GM19468 (cell line): ENCODE measurements around the gene SMIM14.
"Not testable (repeated sequence)": the region's sequence is repeated elsewhere in the genome, so short reads cannot be mapped to it uniquely, and the experiment has no call there.

ENCODE experiments used
- ATAC-seq: cut with Tn5 transposase; IDR thresholded peaks from one replicate; pipeline ENCODE4 v1.9.1; 2021; ENCODE audit warnings: mild to moderate bottlenecking, moderate library complexity, moderate number of reproducible peaks; ENCODE audit not compliant: unreplicated experiment; ENCODE audit errors: extremely low read depth

SMIM14 gene

GRCh38 chr4:39543034-39543433, 95.6 kb downstream of the SMIM14 start:
- no peak for ATAC-seq

- no peak for ATAC-seq
These were observed 96.1 kb downstream of the SMIM14 start for GRCh38 chr4:39542611-39543012.

DNA sequence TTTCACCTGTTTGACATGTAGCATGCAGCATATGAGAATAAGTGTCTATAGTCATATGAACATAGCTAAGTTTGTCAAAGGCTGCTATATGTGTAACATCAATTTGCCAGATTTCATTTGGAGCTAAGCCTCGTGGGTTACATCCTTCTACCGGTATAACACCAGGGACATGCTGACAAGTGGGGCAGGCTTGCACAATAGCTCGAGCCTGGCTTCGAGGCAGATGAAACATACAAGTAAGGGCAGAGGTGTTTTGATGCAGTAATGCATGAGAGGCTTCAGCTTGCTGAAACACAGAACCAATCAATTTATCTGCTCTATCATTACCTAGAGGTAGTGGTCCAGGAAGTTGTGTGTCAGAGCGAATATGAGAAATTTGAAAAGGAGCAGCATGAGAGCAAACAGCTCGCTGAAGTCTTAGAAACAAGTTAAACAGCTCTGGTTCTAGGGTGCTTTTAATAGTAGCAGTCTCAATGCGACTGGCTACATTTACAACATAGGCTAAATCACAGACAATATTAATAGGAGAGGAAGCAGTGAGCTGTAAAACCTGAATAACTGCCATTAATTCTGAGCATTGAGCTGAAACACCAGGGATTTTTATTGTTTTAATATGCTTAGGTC, 96.6 kb downstream of the SMIM14 start:
- ATAC-seq: no peak

DNA sequence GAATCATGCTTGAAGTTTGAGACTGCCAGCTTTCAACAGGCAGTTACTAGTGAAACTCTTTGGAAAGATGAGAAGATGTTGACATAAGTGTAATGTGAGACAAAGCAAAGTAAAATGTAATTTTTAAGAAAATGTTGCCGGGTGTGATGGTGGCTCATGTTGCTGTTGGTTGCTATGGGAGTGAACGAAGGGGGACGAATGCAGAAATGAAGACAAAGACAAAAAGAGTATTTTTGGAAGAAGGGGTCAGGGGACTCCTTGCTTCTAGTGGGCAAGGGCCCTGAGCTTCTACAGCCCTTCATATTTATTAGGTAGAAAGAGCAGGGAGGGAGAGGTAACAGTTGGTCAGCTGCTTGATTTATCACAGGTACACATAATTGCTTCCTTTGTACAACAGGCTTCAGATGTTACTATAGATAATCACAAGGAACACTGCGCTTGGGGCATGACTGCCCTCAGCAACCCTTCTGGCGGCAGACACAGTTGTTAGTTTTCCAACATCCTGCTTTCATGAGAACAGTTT, 99.5 kb downstream of the SMIM14 start:
- no peak for ATAC-seq

DNA sequence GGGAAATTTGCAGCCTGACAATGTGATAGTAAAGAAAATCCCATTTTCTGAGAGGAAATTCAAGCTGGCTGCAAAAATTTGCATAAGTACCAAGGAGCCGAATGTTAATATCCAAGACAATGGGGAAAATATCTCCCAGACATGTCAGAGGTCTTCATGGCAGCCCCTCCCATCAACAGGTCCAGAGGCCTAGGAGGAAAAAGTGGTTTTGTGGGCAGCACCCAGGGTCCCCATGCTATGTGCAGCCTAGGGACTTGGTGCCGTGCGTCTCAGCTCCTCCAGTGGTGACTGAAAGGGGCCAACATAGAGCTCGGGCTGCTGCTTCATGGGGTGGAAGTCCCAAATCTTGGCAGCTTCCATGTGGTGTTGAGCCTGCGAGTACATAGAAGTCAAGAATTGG, 105.1 kb downstream of the SMIM14 start:
- no peak for ATAC-seq

DNA sequence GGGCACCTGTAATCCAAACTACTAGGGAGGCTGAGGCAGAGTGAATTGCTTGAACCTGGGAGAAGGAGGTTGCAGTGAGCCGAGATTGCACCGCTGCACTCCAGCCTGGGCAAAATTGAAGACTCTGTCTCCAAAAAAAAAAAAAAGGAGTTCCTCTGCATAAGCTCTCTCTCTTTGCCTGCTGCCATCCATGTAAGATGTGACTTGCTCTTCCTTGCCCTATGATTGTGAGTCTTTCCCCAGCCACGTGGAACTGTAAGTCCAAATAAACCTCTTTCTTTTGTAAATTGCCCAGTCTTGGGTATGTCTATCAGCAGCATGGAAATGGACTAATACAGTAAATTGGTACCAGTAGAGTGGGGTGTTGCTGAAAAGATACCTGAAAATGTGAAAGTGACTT, 106.4 kb downstream of the SMIM14 start:
- ATAC-seq: not testable (repeated sequence)

DNA sequence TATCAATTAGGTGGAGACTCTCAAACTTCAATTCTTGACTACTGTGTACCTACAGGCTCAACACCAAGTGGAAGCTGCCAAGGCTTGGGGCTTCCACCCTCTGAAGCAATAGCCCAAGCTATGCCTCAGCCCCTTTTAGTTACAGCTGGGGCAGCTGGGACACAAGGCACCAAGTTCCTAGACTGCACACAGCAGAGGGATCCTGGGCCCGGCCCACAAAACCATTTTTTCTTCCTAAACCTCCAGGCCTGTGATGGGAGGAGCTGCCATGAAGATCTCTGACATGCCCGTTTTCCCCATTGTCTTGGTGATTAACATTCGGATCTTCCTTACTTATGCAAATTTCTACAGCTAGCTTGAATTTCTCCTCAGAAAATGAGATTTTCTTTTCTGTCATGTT, 108.0 kb downstream of the SMIM14 start:
- ATAC-seq: no peak

- ATAC-seq: no peak
These were observed 109.1 kb downstream of the SMIM14 start for GRCh38 chr4:39529534-39529933.

DNA sequence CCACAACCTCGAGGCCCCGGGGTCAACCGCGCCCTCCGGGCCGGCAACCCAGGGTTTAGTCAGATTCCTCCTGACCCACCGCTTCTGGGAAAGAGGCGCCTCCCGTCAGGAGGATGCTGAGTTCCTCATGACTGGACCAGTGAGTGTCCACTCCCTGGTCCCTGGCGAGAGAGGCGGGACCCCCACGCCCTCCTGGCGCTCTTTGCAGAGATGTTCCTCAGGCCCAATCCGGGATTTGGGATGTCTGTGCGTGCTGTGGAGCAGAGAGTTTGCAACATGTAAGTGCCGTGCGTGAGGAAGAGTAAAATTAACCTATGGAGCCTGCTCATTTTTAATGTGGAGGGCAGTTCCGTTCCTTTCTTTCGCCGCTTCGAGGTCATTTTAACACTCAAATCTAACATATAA, 110.6 kb downstream of the SMIM14 start:
- ATAC-seq: no peak

- ATAC-seq: peak; percentile 93
These were observed 111.2 kb downstream of the SMIM14 start, which contains the start of gene UGDH for GRCh38 chr4:39527296-39528060. Gene UGDH (minus strand): TSS chr4:39527439. CDS start chr4:39521512, 5,927 bp downstream.

- ATAC-seq: no peak
These were observed 111.8 kb downstream of the SMIM14 start for GRCh38 chr4:39526765-39527295.

DNA sequence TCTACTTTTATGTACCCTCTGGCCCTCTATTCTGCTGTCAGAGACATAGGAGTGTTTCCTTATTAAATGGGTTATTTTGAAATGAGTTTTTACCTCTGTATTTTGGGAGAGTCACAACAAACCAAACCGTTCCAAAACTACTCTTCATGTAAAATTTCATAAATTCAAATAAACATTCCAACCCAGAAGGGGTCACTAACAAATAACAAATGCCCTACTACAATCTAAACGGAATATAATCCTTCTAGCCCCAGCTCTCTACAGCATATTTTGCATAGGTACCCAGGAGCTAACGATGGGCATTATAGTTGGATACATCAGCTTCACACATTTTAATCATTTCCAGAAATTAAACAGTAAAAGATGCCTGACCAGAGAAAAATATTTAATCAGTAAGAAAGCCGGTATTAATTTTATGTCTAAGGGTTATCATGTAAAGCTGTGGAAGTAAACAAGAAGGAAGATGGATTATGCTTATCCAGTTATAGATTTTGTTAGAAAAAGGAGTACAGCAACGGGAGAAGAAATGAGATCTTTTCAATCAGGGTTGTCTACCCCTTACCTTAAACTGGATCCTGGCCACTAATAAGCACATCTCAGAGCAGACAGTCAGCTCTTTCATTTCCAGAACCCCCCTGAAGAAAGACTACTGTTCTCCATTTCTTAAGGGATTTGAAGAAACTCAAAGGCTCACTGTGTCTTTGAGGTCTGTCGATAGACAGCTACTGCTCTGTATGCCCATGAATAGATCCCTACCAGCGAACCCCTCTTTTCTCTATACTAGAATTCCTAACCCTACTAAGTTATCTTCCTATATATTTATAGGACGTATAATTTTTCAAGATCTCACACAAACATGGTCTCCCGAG, 112.6 kb downstream of the SMIM14 start:
- no peak for ATAC-seq

DNA sequence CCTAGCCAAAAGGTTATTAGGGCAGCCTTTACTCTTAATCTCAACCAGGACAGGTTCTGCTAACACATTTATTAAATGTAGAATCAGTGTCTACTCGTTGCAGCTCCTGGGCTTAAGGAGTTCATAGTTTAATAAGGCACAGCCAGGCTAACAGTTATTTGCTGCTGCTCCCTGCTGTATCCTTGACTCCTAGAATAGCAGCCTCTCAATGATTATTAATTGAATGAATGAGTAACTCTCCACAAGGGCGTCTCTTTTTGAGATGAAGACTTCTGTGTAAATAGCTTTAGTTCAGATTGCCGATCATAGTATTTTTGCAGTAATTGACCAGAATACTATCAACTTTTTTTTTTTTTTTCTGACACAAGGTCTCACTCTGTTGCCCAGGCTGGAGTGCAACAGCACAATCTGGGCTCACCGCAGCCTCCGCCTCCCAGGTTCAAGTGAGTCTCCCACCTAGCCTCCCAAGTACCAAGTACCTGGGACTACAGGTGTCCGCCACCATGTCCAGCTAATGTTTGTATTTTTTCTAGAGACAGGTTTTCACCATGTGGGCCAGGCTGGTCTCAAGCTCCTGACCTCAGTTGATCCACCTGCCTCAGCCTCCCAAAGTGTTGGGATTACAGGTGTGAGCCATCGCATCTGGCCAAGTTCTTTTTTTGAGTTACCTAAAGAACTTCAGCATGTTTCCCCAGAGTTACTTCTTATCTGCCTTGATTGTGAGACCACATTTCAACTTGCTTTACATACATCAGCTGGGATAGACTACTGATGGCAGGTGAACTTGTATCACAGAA, 114.3 kb downstream of the SMIM14 start:
- no peak for ATAC-seq

GRCh38 chr4:39522068-39522467, 116.6 kb downstream of the SMIM14 start:
- no peak for ATAC-seq

GRCh38 chr4:39521253-39521919, 117.3 kb downstream of the SMIM14 start:
- no peak for ATAC-seq

GRCh38 chr4:39518484-39518883, 120.2 kb downstream of the SMIM14 start:
- no peak for ATAC-seq

DNA sequence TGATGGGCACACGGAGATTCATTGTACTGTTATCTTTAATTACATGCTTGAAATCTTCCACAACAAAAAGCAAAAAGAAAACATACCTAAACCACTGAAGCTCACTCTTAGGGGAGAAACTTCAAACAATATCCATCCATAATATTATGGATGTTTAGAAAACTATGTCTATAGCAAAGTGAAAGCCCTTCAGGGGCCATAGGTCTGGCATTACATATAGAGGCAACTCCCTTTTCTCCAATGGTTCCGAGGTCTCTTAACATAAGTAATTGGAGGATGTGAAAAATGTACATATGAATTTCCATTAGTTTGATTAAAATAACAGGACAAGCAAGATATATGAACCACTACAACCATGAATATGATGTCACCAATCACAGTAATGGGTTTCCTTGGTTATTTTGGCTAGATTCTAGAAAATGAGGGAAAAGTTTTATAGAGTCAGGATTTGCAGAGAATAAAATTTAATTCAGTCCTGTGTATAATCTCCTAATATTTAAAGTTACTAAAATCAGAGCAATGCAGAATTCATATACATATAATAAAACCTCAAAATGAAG, 122.2 kb downstream of the SMIM14 start:
- ATAC-seq: no peak

DNA sequence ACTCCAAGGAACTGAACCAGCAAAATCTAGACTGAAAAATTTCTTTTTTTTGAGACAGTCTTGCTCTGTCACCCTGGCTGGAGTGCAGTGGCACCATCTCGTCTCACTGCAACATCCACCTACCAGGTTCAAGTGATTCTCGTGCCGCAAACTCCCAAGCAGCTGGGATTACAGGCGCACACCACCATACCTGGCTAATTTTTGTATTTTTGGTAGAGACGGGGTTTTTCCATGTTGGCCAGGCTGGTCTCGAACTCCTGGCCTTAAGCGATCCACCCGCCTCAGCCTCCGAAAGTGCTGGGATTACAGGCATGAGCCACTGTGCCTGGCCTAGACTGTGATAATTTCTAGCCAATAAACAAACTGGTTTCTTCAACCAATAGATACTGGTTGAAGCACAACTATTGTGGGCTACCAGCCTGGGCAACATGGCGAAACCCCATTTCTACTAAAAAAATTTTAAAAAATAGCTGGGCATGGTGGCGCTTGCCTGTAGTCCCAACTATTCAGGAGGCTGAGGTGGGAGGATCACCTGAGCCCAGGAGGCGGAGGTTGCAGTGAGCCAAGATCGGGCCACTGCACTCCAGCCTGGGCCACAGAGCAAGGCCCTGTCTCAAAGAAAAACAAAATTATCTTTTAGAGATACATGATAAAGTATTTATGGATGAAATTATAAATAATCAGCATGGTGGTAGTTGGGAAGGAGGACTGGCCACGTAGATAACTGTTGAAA, 122.8 kb downstream of the SMIM14 start:
- not testable (repeated sequence) for ATAC-seq
